H1 (cell line): Measurements from ENCODE around the gene RPS21. TPM values are rescaled to one million over a fixed set of nuclear protein-coding genes. Genes with fewer than 3 reads are reported as not detected.

Source experiments
- CTCF ChIA-PET: fragments of 300-600 bp; sonication (Branson Sonifier 250); formaldehyde crosslinking; loops from one replicate; lab custom pipeline; 2021; ENCODE audit not compliant: partially characterized antibody; lab: Charles Lee
- POLR2A ChIA-PET: fragments of 300-600 bp; sonication (Branson Sonifier 250); formaldehyde crosslinking; loops from one replicate; lab custom pipeline; 2021; ENCODE audit warnings: inconsistent platforms; ENCODE audit not compliant: partially characterized antibody; lab: Charles Lee
- DNase-seq, 2 experiments: peaks; one replicate each; pipeline versions ENCODE4 v3.0.0 to v3.0.0-alpha.2; 2010 to 2022; ENCODE audit warnings: low spot score in 2 of 2, low read depth in 1 of 2, mixed read lengths in 1 of 2
- FAIRE-seq: peaks from 2 replicates; lab custom pipeline; 2011; peaks lifted over from hg19 to GRCh38; lab: Jason Lieb, UNC
- H2AFZ ChIP-seq: 2 replicates; pipeline ENCODE4 v1.8.1; 2012; ENCODE audit warnings: low read length, inconsistent platforms
- H2AK5ac ChIP-seq: 2 replicates; pipeline ENCODE4 v1.6.1; 2013; ENCODE audit warnings: low read depth, low read length
- H2BK120ac ChIP-seq: replicated peaks from 2 replicates; pipeline ENCODE3; 2013; ENCODE audit warnings: low read depth, low read length, inconsistent platforms
- H2BK12ac ChIP-seq: 2 replicates; pipeline ENCODE4 v1.6.1; 2013; ENCODE audit warnings: low read depth, low read length
- H2BK15ac ChIP-seq: 2 replicates; pipeline ENCODE4 v1.6.1; 2013; ENCODE audit warnings: low read length
- H2BK20ac ChIP-seq: 2 replicates; pipeline ENCODE4 v1.6.1; 2013; ENCODE audit warnings: low read length
- H2BK5ac ChIP-seq: 2 replicates; pipeline ENCODE4 v1.6.1; 2013; ENCODE audit warnings: low read depth, low read length
- H3K14ac ChIP-seq: 2 replicates; pipeline ENCODE4 v1.6.1; 2013; ENCODE audit warnings: inconsistent platforms; ENCODE audit not compliant: insufficient read length
- H3K18ac ChIP-seq: 2 replicates; pipeline ENCODE4 v1.6.1; 2013; ENCODE audit warnings: low read length; ENCODE audit errors: extremely low read depth
- H3K23ac ChIP-seq: 2 replicates; pipeline ENCODE4 v1.6.1; 2013; ENCODE audit warnings: inconsistent platforms; ENCODE audit not compliant: insufficient read length
- H3K23me2 ChIP-seq: 2 replicates; pipeline ENCODE4 v1.6.1; 2013; ENCODE audit warnings: low read depth, low read length
- H3K27ac ChIP-seq: 2 replicates; pipeline ENCODE4 v1.6.1; 2011; ENCODE audit warnings: low read depth, low read length, inconsistent platforms
- H3K27me3 ChIP-seq, 4 experiments: replicated peaks in 1 of 4; 1 replicate in 1 of 4; 2 replicates in 3 of 4; pipeline versions ENCODE4 v1.6.1 to v1.8.1; 2011 to 2013; ENCODE audit warnings: low read length in 3 of 4, mild to moderate bottlenecking in 3 of 4, inconsistent platforms in 2 of 4, mixed read lengths in 2 of 4, moderate library complexity in 1 of 4; ENCODE audit not compliant: control insufficient read depth in 3 of 4, insufficient read depth in 3 of 4; ENCODE audit errors: extremely low read depth in 1 of 4
- H3K36me3 ChIP-seq, 4 experiments: 2 replicates each; pipeline versions ENCODE4 v1.6.1 to v1.8.1; 2011 to 2013; ENCODE audit warnings: mild to moderate bottlenecking in 4 of 4, low read length in 3 of 4, moderate library complexity in 2 of 4, control low read depth in 1 of 4, inconsistent platforms in 1 of 4; ENCODE audit not compliant: insufficient read depth in 4 of 4, control insufficient read depth in 2 of 4
- H3K4ac ChIP-seq: replicated peaks from 2 replicates; pipeline ENCODE3; 2013; ENCODE audit warnings: low read length, low read depth, mixed read lengths, inconsistent platforms; ENCODE audit not compliant: insufficient read length
- H3K4me1 ChIP-seq, 4 experiments: replicated peaks in 1 of 4; 1 replicate in 1 of 4; 2 replicates in 3 of 4; pipeline versions ENCODE4 v1.6.1 to v1.8.1; 2011 to 2013; ENCODE audit warnings: low read length in 3 of 4, inconsistent platforms in 2 of 4, mixed read lengths in 1 of 4; ENCODE audit not compliant: insufficient read depth in 4 of 4, control insufficient read depth in 3 of 4
- H3K4me2 ChIP-seq, 2 experiments: 2 replicates each; pipeline versions ENCODE4 v1.6.1 to v1.8.1; 2011 to 2013; ENCODE audit warnings: low read depth in 2 of 2, low read length in 2 of 2, control low read depth in 1 of 2, inconsistent platforms in 1 of 2, mild to moderate bottlenecking in 1 of 2; ENCODE audit not compliant: insufficient read depth in 1 of 2
- H3K4me3 ChIP-seq, 4 experiments: fragments of 200-600, 300-600 bp in 1 of 4; sonication (generic), shearing (Covaris generic), sonication (Bioruptor Twin) in 1 of 4; 2 replicates each; pipeline versions ENCODE4 v1.5.1 to v1.8.1; 2011 to 2016; ENCODE audit warnings: low read length in 4 of 4, low read depth in 3 of 4, control low read depth in 2 of 4, inconsistent platforms in 2 of 4, mild to moderate bottlenecking in 2 of 4, mixed read lengths in 1 of 4, moderate library complexity in 1 of 4; ENCODE audit not compliant: insufficient read depth in 2 of 4; ENCODE audit errors: extremely low read depth in 1 of 4
- H3K56ac ChIP-seq: replicated peaks from 2 replicates; pipeline ENCODE3; 2013; ENCODE audit warnings: low read depth, mild to moderate bottlenecking, mixed read lengths, low read length, inconsistent platforms; ENCODE audit not compliant: insufficient read length
- H3K79me1 ChIP-seq: 2 replicates; pipeline ENCODE4 v1.6.1; 2013; ENCODE audit warnings: low read depth, low read length, control low read depth
- H3K79me2 ChIP-seq, 2 experiments: 2 replicates each; pipeline versions ENCODE4 v1.6.1 to v1.8.1; 2012 to 2013; ENCODE audit warnings: low read length in 2 of 2, mild to moderate bottlenecking in 2 of 2, inconsistent platforms in 1 of 2; ENCODE audit not compliant: insufficient read depth in 2 of 2, control insufficient read depth in 1 of 2
- H3K9ac ChIP-seq, 4 experiments: replicated peaks in 1 of 4; 1 replicate in 1 of 4; 2 replicates in 3 of 4; pipeline versions ENCODE4 v1.6.1 to v1.8.1; 2011 to 2013; ENCODE audit warnings: low read depth in 3 of 4, low read length in 3 of 4, control low read depth in 2 of 4, mild to moderate bottlenecking in 2 of 4, moderate library complexity in 2 of 4, inconsistent platforms in 1 of 4; ENCODE audit errors: extremely low read depth in 1 of 4
- H3K9me3 ChIP-seq, 2 experiments: 2 replicates each; pipeline versions ENCODE4 v1.6.1 to v1.8.1; 2012 to 2013; ENCODE audit warnings: mild to moderate bottlenecking in 2 of 2, moderate library complexity in 2 of 2, control low read depth in 1 of 2, inconsistent platforms in 1 of 2, low read depth in 1 of 2, low read length in 1 of 2, mixed read lengths in 1 of 2; ENCODE audit not compliant: insufficient read depth in 2 of 2
- H4K20me1 ChIP-seq, 2 experiments: replicated peaks in 1 of 2; 2 replicates each; pipeline versions ENCODE3 to v1.8.1; 2011 to 2013; ENCODE audit warnings: inconsistent platforms in 2 of 2, low read length in 2 of 2, mild to moderate bottlenecking in 1 of 2; ENCODE audit not compliant: insufficient read depth in 2 of 2, control insufficient read depth in 1 of 2
- H4K5ac ChIP-seq: 2 replicates; pipeline ENCODE4 v1.6.1; 2013; ENCODE audit warnings: low read length, low read depth, mixed read lengths, inconsistent platforms; ENCODE audit not compliant: insufficient read length
- H4K8ac ChIP-seq: 2 replicates; pipeline ENCODE4 v1.8.0; 2013; ENCODE audit warnings: mild to moderate bottlenecking, moderate library complexity, low read length, inconsistent platforms; ENCODE audit not compliant: insufficient read depth; ENCODE audit errors: extremely low read depth
- H4K91ac ChIP-seq: replicated peaks from 2 replicates; pipeline ENCODE3; 2013; ENCODE audit warnings: low read length, mixed read lengths, inconsistent platforms; ENCODE audit not compliant: insufficient read length
- SIX5 ChIP-seq: IDR thresholded peaks from 2 replicates; pipeline ENCODE4 v1.6.1; 2011; ENCODE audit warnings: mild to moderate bottlenecking, low read depth, low read length
- WGBS, 2 experiments: shearing (Covaris generic) in 1 of 2; methylation state at CpG; one replicate each; pipeline versions ENCODE4 v1.1.6 to v1.1.7; 2013 to 2015; ENCODE audit warnings: low lambda C conversion rate in 2 of 2, mixed read lengths in 2 of 2, inconsistent platforms in 1 of 2, low coverage in 1 of 2, missing lambda C conversion rate in 1 of 2; ENCODE audit not compliant: insufficient replicate concordance in 2 of 2, insufficient coverage in 1 of 2, insufficient read length in 1 of 2; ENCODE audit errors: extremely low coverage in 1 of 2, missing lambda C conversion rate in 1 of 2; 5-methylcytosine and 5-hydroxymethylcytosine counted together
- polyA plus RNA-seq, 7 experiments: library from polyadenylated mRNA; depleted of rRNA in 3 of 7; stranded (reverse) in 5 of 7; unstranded in 2 of 7; fragments of >200 nt in 5 of 7; fragments of 200-250 nt in 2 of 7; gene quantifications; 1 replicate in 5 of 7; 2 replicates in 1 of 7; 4 replicates in 1 of 7; pipeline versions ENCODE4 v1.2.1 to v1.2.3, GENCODE V29; 2011 to 2013; ENCODE audit warnings: missing spikeins in 2 of 7, mixed read lengths in 2 of 7
- total RNA-seq: library from RNA; stranded (reverse); fragmentation: NEBNext Ultra II Directional; extraction: Animal tissue kit (Norgen Biotek cat#: 25700); gene quantifications from 2 replicates; pipeline ENCODE4 v1.2.1, GENCODE V29; 2021

RPS21 gene
- total and polyA plus RNA-seq, 2 of the 8 experiments (the other 6 are each of a cell fraction or from before 2014, with no cell fraction given) = 1,787 to 7,219 TPM

- TF ChIP-seq SIX5 = no peak
- no peaks in the 10 kb centered on the region for H3K36me3 ChIP-seq
- POLR2A ChIA-PET = interaction anchor here (0.9 to 7.7 kb wide), 2 partner anchors 9 to 17 kb away, joined by 3 to 105 read pairs; partner anchors contain the start of gene RPS21
Measured at GRCh38 chr20:62400021-62400420, 13.1 kb downstream of the RPS21 start.

More at GRCh38 chr20:62400021-62400420, 13.1 kb downstream of the RPS21 start:
- Histone ChIP-seq H3K27ac (no peak overlapping the region), H2BK12ac (no peak overlapping the region), H3K9ac (no peak overlapping the region), H2BK20ac (no peak overlapping the region), H3K27me3 (no peaks in the 10 kb centered on the region), H3K4me1 (peaks cover 0 to 5% (median 3%) of the 10 kb centered on the region in 4 experiments; a peak in 5 of 7 replicates), H3K79me1 (no peaks in the 10 kb centered on the region; the same call in 1 of the 2 replicates), H4K8ac (no peak overlapping the region; the same call in 1 of the 2 replicates), H2BK120ac (no peak overlapping the region), H2AFZ (no peak overlapping the region), H2BK5ac (no peak overlapping the region), H3K4me3 (no peak overlapping the region), H3K4me2 (no peak overlapping the region), H2AK5ac (no peak overlapping the region), H3K23ac (no peak overlapping the region), H3K56ac (no peak overlapping the region), H3K79me2 (no peaks in the 10 kb centered on the region; a peak in 1 of 4 replicates), H3K4ac (no peak overlapping the region), H3K18ac (no peak overlapping the region), H4K91ac (no peak overlapping the region), H4K20me1 (peaks cover 0 to 14% of the 10 kb centered on the region in 2 experiments), H3K9me3 (peaks cover 0 to 2% of the 10 kb centered on the region in 2 experiments; a peak in 1 of 4 replicates), H3K14ac (no peak overlapping the region), H3K23me2 (peaks cover 6% of the 10 kb centered on the region; the same call in 1 of the 2 replicates), H4K5ac (no peak overlapping the region), H2BK15ac (no peak overlapping the region)
- WGBS, 2 experiments = 91% methylated on average over 4 of the region's 7 CpGs; no CpG with 5 or more reads in 1 of the 2 experiments
- no peak for FAIRE-seq
- CTCF ChIA-PET = interaction anchor here (0.6 to 7.6 kb wide), 13 partner anchors 9 to 1650 kb away, joined by 3 to 103 read pairs (median 3); partner anchors contain the start of genes ADRM1 and RPS21
- no peak for DNase-seq
